ENCODE measurements around the gene CD33.
"Not testable (repeated sequence)": the region's sequence is repeated elsewhere in the genome, so short reads cannot be mapped to it uniquely, and the experiment has no call there.

The CD33 gene

DNA sequence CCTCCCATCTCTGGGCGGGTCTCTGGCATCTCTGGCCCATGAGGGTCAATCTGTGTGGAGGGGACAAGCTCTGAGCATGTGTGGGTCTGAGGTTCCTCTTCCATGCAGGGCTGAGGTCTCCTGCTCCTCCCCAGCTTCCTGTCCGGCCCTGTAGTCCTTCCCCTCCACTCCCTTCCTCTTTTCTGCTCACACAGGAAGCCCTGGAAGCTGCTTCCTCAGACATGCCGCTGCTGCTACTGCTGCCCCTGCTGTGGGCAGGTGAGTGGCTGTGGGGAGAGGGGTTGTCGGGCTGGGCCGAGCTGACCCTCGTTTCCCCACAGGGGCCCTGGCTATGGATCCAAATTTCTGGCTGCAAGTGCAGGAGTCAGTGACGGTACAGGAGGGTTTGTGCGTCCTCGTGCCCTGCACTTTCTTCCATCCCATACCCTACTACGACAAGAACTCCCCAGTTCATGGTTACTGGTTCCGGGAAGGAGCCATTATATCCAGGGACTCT lies at the start of gene CD33:
CD33 (plus strand) TSS at position 183 of the 496 bp plus-strand sequence; CDS start at position 222, 39 bp downstream.
- DNase-seq = not testable (repeated sequence)

DNA sequence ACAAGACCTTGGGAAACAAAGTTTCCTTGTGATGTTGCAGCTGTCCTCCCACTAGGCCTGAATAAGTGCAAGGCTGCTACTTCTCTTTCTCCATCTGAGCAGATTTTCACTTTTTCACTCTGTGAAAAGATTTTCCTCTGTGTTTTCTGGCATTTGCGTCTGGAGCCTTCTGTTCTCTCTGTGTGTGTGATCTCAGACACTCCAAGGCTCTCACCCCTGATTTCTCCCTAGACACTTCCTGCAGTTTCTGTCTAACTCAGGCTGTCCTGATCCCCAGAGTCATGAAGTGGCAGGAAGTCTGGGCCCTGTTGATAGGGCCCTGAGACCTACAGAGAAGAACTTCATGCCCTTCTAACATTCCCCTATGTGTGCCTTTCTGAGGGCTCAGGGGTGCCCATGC lies 45.6 kb upstream of the CD33 start:
- DNase-seq = no peak

DNA sequence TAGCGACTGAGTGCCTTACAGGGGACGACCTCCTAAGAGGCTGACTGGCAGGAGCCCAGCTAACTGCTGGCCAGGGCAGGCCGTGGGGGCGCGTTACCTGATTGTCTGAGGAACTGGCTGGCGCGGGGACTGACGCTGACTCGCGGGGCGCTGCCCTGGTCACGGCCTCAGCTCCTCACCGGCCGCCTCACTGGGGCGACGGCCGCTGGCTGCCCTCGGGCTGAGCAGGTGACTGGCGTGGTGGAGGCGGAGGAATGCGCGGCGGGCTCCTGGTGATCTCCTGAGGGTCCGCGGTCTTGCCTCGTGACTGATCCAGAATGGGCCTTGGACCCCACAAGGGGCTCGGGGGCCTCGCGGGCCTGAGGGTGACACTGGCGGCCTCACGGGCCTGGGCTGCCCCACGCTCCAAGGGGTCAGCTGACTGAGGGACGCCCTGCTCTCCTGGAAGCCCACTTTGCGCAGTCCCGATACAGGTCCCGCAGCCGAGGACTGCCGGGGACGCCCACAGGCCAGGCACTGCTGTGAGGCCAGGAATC lies 43.4 kb upstream of the CD33 start:
- no peak for DNase-seq

DNA sequence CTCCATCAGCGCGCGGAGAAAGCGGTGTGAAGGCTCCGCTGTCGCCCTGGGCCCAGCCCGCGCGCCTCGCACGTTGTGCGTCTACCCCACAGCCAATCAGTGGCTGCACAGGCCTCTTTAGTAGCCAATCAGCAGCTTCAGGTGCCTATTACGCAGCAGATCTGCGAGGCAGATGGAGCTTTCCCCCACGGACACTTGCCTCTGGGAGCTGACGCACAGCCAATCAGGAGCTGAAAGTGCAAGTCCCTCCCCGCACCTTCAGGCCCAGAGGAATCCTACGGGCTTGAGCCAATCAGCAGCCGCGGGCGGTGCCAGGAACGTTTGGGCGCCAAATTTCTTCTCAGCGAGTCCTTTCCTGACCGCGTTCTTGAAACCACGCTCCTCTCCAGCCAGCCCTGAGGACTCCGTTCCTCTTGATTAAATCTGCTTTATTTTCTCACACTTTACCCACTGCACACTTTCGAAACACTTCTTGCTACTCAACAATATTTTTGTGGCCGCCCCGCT lies 42.9 kb upstream of the CD33 start:
- no peak for DNase-seq

DNA sequence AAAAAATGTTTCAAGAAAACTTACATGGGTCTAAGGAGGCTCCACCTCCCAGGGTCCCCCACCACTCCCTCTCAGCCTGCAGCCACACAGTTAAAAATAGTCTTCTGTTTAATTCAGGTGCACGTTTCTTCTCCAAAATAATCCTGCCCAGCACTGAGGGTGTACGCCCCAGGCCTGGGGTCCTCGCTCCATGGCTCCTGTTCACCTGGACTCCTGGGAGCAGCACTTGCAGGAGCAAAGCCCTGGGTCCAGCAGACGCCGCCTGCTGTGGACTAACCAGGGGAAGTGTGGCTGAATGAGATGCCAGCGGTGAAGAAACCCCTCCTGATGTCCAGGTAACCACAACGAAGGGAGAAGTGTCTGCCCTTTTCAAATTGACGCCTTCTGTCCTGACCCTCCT lies 41.3 kb upstream of the CD33 start:
- DNase-seq = no peak

DNA sequence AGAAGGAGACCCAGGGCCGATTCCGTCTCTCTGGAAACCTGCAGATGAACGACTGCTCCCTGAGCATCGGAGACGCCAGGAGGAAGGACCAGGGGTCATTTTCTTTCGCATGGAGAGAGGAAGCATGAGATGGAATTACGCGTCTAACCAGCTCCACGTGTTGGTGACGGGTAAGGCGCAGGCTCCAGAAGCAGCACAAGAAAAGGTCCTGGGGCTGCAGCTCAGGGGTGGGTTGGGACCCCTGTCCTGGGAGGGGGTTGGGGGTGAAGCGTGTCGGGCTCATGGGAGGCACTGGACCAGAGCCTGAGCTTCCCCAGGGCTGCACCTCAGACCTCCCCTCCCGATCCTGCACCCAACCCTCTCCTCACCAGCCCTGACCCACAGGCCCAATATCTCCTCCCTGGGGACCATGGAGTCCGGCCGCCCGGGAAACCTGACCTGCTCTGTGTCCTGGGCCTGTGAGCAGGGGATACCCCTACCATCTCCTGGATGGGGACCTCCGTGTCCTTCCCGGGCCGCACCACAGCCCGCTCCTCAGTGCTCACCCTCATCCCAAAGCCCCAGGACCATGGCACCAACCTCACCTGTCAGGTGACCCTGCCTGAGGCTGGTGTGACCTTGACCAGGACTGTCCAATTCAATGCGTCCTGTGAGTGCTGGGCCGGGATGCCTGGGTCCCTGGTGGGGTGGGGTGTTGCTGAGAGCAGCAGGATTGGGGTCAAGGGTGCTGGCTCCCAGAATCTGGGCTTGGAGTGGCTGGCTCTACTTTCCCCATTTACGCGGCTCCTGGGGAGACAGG lies 39.6 kb upstream of the CD33 start:
- no peak for DNase-seq

DNA sequence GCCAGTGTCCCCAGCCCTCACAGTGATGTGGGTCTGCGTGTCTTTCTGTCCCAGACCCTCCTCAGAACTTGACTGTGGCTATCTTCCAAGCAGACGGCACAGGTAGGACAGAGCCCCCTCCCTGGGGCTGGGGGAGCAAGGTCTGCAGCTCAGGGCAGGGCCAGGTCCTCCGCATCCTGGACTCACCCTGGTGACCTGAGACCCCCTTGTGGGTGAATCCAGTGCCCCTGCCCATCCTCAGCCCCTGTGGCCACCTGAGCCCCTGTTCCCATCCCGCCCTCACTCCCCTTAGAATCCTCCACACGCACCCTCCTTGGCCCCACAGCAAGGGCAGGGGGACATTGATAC lies 39.0 kb upstream of the CD33 start:
- DNase-seq = no peak

DNA sequence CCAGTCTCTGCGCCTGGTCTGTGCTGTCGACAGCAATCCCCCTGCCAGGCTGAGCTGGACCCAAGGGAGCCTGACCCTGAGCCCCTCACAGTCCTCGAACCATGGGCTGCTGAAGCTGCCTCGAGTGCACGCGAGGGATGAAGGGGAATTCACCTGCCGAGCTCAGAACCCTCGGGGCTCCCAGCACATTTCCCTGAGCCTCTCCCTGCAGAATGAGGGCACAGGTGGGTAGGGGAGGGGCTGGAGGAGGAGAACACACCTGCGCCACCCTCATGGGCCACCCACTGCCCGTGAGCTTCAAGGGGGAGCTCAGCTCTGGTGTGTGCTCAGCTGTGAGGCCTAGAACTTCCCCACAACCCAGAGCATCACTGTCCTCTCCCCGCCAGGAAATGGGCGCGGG lies 38.6 kb upstream of the CD33 start:
- DNase-seq = no peak

DNA sequence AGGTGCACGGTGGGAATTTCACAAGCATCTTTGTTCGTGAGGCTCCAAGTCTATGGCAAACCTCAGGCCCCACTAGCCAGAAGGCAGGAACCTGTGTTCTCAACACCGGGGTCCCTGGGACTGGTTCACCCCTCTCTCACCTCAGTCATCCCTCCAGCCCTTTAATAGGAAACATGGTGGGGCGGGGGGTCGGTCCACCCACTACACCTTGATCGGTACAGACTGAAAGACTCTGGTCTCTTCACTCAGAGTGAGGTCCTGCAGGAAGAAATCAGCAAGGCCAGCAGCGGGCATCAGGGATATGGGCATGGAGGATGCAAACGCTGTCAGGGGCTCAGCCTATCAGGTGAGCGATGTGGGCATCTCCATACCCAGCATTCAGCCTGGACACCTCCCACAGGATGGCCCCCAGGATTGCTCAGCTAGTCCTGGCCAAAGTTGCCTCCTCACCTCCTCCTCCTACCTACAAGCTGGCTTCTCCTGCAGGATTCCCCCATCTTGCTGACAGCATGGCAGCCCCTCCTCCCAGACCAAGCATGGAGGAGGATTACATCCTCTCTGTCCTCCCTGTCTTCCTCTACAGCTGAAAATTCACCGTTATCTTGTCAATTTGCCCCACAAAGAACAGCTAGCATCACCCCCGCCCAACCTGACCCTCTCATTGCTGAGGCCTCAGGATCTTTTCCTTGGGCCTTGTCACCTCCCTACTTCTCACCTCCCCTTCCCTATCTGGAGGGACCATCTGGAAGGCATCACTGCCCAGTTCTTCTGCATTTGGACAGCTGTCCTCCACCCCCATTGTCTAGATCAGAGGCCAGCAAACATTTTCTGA lies 37.3 kb upstream of the CD33 start:
- DNase-seq = no peak

DNA sequence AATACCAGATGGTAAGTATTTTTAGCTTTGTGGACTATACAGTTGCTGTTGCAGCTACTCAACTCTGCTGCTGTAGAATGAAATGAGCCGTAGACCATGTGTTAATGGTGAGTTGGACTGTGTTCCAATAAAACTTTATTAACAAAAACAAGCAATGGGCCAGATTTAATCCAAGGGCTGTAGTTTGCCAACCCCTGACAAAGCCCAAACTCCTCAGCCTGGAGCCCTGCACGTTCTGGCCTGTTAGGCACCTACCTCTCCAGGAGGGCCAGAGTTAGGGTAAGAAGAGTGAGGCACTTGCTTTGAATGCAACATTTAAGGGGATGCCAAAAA lies 36.7 kb upstream of the CD33 start:
- no peak for DNase-seq

DNA sequence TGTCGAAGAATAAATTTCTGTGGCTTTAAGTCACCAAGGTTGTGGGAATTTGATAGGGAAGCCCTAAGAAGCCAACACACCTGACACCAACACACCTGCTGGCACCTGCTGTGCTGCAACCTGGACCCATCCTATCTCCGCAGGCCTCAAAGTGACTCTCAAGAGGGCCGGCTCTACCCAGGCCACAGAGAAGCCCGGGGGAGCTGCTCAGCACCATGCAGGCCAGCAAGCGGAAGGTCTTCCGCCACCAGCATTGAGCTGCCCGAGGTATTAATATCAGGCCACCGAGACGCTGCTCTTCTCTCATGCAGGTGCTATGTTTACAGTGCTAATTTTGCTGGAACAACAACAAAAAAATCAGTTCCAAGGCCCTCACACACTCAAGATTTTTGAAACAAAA lies 32.2 kb upstream of the CD33 start:
- no peak for DNase-seq

DNA sequence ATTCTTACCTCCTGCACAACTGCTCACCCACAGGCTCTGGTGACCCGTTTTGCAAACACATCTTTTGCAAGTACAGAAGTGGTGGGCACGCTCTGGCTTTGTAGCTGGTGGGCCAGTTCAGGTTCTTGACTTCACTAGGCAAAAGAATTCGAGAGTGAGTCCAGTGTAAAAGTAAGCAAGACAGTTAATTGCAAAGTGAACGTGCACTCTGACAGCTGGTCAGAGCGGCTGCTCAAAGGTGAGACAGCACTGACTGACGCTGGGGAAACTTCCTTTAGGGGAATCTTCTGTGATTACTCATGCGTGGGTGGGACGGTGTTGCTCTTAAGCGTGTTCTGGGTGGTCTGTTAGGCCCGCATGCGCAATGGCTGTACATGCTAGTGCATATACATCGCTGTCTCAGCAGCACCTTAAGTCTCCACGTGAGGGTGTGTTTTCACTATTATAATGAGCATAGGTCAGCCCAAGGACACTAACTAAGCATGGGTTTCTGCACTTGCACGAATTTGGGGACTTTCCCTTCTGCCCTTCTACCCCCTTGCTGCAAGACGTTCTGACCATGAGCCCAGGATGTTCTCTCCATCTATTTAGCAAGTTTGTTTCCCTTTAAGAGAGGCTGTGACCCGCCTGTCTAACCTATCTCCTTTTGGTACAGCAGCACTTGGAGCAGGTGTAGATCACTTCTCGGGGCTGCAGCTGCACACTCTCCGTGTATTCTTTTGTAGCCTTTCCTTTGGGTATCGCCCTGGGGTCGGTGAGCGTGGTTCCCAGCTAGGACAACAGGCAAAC lies 30.2 kb upstream of the CD33 start:
- no peak for DNase-seq

DNA sequence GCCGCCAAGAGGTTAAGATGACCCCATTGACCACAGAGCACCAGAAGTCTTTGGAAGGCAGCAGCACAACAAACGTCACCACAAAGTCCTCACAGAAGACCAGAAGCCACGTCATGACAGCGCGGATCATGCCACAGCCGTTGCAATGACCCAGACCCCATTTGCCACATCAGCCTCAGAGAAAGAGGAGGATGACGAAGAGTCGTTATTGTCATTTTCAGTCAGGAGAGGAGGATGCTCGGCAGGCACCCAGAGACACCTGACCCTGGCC lies 29.6 kb upstream of the CD33 start:
- DNase-seq = no peak

DNA sequence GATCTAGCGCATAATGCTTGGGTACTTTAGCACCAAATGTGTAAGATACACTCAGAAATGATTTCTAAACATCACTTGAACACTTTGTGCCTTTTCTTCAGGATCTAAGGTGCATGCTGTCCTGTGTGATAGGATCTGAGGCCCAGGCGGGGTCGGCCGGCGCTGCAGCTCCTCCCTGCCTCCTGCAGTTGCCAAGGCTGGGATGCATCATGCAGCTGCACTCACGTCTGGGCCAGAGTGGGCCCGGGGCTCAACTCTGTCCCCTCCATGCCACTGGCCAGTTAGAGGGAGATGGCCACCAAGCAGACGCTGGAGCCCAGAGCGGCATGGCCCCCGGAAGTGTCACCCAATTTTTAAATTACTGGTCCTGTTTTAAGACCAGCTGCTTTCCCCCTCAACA lies 29.3 kb upstream of the CD33 start:
- no peak for DNase-seq

DNA sequence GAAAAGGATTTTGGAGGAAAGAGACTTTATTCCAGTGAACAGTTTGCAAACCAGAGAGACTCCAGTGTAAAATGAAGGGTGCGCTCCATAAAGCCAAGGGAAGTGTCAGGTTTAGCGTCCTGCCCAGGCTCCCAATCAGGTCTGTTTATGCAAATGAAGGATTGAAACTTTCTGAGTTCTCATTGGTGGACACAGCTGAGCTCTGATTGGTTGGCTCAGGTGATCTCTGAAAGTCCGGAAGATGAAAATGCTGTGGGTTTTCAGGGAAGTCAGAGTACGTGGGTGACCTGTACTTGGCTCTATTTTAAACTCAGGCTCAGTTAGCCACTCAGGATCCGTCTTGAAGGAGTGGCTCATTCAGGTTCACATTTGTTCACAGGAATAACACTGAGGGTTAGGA lies 28.7 kb upstream of the CD33 start:
- no peak for DNase-seq

DNA sequence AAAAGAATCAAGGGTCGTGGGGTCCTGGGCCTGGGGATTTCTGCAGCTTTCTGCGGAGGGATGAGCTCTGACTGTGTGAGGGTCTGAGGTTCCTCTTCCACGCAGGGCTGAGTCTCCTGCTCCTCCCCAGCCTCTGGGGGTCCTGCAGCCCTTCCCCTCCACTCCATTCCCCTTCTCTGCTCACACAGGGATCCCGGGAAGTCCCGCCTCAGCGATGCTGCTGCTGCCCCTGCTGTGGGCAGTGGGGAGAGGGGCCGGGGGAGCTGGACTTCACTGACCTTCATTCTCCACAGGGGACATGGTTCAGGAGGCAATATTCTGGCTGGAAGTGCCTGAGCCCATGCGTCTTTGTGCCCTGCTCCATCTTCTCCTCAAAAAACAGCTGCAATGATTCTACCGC lies 26.2 kb upstream of the CD33 start:
- no peak for DNase-seq

DNA sequence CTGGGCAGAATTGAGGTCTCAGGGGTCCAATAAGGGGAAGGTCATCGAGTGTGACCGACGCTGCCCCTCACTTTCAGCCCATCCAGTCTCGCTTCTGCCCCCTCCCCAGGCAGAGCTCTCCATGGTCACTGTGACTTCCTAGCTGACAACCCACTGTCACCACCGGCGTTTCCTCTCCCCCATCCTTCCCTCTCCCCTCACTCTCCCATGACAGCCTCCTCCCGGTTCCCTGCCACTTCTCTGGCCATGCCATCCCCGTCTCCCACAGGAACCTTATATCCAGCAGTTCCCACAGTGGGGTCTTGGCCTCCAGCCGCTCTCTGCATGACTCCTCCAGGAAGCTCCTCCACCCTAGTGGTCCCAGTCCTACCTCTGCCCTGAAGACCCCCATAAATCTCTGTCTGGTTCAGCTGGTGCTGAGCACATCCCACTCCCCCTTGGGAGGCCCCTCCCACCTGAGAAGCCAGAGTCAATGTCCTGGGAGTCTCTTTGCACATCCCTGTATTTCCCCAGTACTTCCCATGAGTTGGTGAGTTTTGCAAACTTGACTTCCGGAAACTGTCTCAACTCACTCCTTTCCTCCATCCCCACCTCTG lies 24.7 kb upstream of the CD33 start:
- no peak for DNase-seq

DNA sequence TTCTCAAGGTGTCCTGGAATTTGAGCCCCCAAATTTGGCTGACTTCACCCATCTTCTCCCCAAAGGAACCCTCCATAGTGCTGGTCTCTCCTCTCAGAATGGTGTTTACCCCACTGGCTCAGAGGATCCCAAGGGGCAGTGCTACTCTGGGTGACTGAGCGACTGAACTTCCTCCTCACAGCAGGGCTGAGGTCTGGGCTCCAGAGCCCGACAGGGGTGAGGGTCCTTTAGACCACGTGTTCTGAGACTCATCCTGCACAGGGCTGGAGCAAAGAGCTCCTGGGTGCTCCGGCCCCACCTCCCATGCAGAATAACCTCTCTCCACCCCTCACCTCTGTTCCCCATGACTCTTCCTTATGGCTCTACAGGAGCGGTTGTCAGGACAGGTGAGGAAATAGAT lies 23.2 kb upstream of the CD33 start:
- DNase-seq = no peak

DNA sequence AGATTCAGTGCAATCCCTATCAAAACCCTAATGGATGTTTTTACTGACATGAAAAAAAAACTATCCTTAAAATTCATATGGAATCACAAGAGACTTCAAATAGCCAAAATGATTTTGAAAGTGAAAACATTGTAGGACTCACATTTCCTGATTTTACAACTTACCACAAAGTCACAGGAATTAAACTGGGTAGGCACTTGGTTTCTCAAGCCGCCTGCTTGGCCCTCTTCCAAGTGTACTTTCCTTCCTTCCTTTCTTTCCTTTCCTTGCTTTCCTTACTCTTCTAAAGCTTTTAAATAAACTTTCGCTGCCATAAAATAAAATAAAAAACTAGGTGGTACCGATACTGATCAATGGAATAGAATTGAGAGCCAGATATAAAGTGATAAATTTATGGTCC lies 21.0 kb upstream of the CD33 start:
- DNase-seq = no peak

DNA sequence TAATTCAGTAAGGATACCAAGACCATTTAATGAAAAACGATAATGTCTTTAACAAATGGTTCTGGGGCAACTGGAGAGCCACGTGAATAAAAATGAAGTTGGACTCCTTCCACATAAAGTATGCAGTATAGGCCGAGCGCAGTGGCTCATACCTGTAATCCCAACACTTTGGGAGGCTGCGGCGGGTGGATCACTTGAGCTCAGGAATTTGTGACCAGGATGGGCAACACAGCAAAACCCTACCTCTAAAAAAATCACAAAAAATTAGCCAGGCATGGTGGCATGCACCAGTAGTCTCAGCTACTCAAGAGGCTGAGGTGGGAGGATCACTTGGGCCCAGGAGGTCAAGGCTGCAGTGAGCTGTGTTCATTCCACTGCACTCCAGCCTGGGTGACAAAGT lies 20.6 kb upstream of the CD33 start:
- no peak for DNase-seq

DNA sequence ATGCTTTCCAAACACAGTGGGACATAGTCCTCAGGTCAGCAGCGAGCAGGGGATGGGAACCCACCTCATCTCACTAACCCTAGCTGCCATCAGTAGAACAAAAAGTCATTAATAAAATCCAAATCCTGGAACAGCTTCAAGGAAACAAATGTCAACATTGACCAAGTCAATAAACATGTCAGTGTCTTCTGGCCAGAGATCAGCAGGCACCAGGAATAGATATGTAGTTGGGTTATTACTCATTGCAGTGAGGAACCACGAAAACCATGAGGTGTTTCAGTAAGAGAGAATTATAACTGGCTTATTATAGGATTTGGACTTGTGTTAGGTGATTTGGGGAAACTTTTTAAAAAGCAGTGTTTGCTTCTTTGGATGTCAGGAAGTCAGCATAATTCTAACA lies 17.1 kb upstream of the CD33 start:
- no peak for DNase-seq

DNA sequence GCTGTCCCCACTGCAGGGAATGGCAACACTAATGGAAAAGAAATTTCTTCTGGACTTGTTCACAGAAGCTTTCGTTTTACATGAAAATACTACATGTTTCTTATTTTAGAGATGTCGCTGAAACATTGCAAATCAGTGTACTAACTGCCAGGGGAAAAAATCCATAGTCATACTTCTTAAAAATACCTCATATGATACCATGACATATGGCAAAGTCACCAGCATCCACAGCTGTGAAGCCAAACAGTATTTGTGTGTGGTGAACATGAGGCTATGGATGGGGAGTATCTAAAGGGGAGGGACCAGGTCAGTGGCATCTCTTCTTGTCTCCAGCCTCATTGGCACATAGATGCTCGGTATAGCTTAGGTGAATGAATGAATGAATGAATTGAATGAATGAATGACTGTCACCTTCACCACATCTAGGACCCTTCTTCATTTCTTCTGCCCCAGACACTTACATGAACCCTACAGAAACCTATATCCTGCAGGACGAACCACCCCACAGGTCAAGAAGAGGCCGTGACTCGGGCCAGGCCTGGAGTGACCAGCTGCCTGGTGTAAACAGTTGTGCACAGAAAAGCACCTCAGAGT lies 14.6 kb upstream of the CD33 start:
- no peak for DNase-seq
